HG02642 (cell line): ENCODE measurements around the gene SHTN1.

Source experiments
- ATAC-seq: cut with Tn5 transposase; IDR thresholded peaks from one replicate; pipeline ENCODE4 v1.9.1; 2021; ENCODE audit warnings: mild to moderate bottlenecking; ENCODE audit not compliant: unreplicated experiment, poor library complexity

Gene SHTN1

GRCh38 chr10:116988311-116988710, 16.7 kb downstream of the SHTN1 start:
- ATAC-seq: no peak

GRCh38 chr10:116985611-116986010, 19.4 kb downstream of the SHTN1 start:
- no peak for ATAC-seq

GRCh38 chr10:116984202-116984990, 20.6 kb downstream of the SHTN1 start:
- no peak for ATAC-seq

GRCh38 chr10:116980041-116980440, 24.9 kb downstream of the SHTN1 start:
- no peak for ATAC-seq

- ATAC-seq: no peak
Observed at GRCh38 chr10:116978901-116979300, 26.1 kb downstream of the SHTN1 start.

- no peak for ATAC-seq
Observed at GRCh38 chr10:116974456-116975005, 30.5 kb downstream of the SHTN1 start.

- no peak for ATAC-seq
Observed at GRCh38 chr10:116973946-116974455, 31.0 kb downstream of the SHTN1 start.

- ATAC-seq: no peak
Observed at GRCh38 chr10:116973371-116973905, 31.5 kb downstream of the SHTN1 start.

GRCh38 chr10:116972131-116972530, 32.9 kb downstream of the SHTN1 start:
- no peak for ATAC-seq

- ATAC-seq: no peak
Observed at GRCh38 chr10:116970050-116970449, 34.9 kb downstream of the SHTN1 start.

- no peak for ATAC-seq
Observed at GRCh38 chr10:116968331-116968730, 36.7 kb downstream of the SHTN1 start.

- no peak for ATAC-seq
Observed at GRCh38 chr10:116961406-116962251, 43.4 kb downstream of the SHTN1 start.

- ATAC-seq: no peak
Observed at GRCh38 chr10:116960066-116960776, 44.8 kb downstream of the SHTN1 start.

GRCh38 chr10:116952729-116953128, 52.3 kb downstream of the SHTN1 start:
- no peak for ATAC-seq

GRCh38 chr10:116948530-116948870, 56.5 kb downstream of the SHTN1 start:
- no peak for ATAC-seq

GRCh38 chr10:116947841-116948529, 57.0 kb downstream of the SHTN1 start:
- ATAC-seq: no peak

GRCh38 chr10:116944911-116945310, 60.1 kb downstream of the SHTN1 start:
- ATAC-seq: no peak

GRCh38 chr10:116931806-116932205, 73.2 kb downstream of the SHTN1 start:
- ATAC-seq: no peak

GRCh38 chr10:116926426-116926825, 78.6 kb downstream of the SHTN1 start:
- no peak for ATAC-seq

GRCh38 chr10:116925056-116925455, 79.9 kb downstream of the SHTN1 start:
- no peak for ATAC-seq
